GM18498 (cell line): ENCODE measurements around the gene HIVEP3.

Experiments
- ATAC-seq: cut with Tn5 transposase; IDR thresholded peaks from one replicate; pipeline ENCODE4 v1.9.1; 2021; ENCODE audit warnings: mild to moderate bottlenecking, moderate library complexity; ENCODE audit not compliant: unreplicated experiment

HIVEP3 gene

DNA sequence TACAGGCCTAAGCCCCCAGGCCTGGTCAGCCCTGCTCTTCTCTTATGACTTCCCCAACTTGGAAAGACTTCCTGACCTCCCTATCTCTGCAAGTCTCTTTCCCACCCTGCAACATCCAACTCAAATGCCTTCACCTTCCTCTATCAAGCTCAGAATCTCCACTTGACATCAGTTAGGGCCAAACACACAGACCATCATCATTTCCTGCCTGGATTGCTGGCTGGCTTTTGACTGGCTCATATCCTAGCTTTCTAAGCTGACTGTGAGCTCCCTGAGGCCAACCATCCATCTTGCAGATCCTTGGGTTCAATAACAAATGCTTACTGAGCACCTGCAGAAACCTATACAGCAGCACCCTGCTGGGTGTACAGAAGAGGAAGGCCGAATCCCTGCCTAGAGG lies 296.9 kb downstream of the HIVEP3 start:
- no peak for ATAC-seq

DNA sequence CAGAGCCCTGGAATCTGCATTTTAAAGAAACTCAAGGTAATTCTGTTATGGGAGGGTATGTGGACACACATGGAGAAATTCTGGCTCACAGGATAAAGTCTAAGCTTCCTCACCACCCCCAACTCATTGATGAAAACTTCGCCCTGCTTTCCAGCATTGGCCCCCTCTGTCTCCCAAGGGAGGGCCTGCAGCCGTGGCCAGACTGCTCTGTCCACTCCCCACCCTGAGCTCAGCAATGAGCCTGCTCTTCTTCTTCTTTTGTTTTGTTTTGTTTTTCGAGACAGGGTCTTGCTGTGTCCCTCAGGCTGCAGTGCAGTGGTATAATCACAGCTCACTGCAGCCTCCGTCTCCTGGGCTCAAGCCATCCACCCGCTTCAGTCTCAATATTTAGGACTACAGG lies 297.5 kb downstream of the HIVEP3 start:
- ATAC-seq: no peak

GRCh38 chr1:41620365-41621169 lies 298.2 kb downstream of the HIVEP3 start:
- no peak for ATAC-seq

- ATAC-seq: no peak
Measured at GRCh38 chr1:41619511-41620364, 299.0 kb downstream of the HIVEP3 start.

DNA sequence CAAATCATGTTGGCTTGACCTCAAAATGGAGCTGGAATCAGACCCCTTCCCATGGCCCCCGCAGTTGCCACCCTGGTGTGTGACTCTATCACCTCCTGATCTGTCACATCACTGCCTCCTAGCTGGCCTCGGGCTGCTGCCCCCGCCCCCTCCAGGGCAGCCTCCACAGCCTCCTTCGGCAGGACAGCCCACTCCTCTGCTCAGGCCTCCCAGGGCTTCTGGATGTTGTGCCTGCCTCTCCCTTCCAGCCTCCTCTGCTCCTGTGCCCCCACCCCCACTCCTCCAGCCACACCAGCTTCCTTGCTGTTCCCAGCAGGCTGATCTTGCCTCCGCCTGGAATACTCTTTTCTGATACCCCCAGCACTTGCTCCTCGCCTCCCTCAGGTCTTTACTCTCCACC lies 299.9 kb downstream of the HIVEP3 start:
- ATAC-seq: no peak

DNA sequence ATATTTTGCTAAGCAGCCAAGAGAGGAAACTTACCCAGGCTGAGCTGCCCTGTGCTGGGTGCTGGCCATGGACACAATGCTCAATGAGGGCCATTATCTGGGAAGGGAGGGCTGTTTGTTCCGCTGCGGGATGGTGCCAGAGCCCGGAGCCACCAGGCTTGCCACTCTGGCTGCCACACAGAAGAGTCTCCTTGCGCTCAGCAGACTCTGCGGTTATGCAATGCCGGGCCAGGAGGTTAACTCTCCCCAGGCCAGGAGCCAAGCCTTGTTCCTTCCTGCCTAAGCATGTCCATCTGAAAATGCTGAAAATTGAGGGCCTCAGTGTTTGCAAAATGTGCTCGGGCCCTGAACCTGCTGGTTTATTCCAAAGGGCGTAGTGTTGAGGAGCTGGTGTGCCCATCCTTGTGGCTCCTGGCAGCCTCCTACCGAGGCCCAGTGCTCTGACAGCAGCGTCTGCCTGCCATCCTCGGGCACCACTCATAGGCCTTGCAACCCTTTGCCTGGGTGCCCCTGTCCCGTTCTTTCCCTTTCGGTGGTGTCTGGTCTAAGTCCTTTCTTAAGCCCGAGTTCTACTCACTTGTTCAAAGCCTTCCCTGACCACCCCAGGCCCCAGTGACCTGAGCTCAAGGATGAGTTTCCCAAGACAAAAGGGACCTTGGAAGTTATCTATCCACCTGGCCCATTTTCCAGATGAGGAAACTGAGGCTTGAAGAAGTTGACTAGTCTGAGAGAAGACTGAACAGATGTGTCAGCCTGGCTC lies 300.5 kb downstream of the HIVEP3 start:
- no peak for ATAC-seq

DNA sequence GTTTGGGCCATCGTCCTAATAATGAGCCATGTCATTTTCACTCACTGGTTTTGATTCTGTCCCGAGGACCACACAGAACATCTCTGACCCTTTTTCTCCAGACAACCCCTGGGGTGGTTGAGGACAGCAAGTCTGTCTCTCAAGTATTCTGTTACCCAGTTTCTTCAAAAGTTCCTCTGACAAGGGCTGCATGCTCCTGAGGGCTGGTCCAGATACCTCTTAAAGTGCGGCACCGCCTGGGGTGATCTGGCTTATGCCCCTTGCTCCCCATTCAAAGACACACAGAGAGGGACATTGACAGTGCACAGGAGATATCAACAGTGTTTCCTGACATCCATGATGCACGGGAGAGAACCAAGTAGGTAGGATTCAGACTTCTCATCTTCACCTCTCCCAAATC lies 301.4 kb downstream of the HIVEP3 start:
- no peak for ATAC-seq

DNA sequence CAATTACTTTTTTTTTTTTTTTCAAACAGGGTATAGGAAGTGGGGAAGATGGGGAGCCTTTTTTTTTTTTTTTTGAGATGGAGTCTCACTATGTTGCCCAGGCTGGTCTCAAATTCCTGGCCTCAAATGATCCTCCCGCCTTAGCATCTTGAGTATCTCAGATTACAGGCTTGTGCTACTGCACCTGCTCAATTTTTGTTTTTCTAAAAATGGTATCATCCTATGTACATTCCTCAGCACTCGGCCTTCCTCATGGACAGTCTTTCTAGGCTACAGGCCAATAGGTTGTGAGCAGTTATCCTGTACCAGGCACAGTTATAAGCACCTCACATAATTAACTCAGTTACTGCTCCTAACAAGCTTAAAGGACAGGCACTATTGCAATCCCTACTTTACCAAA lies 302.2 kb downstream of the HIVEP3 start:
- ATAC-seq: no peak

DNA sequence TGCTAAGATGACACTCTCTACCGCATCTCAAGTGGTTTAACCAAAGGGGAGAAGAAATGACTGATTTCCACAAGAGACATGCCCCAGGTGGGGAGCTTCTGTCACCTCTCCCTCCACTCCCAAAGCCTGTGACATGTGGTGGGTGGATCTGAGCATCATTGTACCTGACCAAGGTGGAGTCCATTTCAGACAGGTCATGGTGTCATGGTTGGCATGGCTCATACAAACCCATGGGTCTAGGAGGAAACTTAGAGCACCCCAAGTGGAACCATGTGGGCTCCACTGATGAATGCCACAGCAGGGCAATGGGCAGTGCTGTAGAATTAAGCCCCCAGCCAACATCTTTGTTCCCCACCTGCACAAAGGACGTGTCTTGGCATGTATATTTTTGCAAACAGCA lies 302.7 kb downstream of the HIVEP3 start:
- ATAC-seq: no peak

DNA sequence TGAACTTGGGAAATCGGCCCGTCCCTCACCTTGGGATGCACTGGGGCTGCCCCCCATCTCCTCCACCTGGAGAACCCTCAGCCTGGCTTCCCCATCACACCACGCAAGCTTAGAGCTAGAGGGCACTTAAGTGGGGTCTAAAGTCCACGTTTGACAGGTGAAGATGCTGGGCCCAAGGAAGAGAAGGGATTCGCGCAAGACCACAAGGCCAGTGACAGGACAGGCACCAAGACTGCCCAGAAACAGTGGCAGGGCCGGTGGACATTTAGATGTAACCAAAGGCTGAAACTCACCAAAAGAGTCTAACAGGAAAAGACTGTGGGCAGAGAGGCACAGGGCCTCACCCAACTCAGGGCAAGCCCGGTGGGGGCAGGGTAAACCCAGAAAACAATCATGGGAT lies 303.4 kb downstream of the HIVEP3 start:
- no peak for ATAC-seq

GRCh38 chr1:41614818-41615217 lies 303.9 kb downstream of the HIVEP3 start:
- ATAC-seq: no peak

GRCh38 chr1:41613689-41614574 lies 304.8 kb downstream of the HIVEP3 start:
- no peak for ATAC-seq

DNA sequence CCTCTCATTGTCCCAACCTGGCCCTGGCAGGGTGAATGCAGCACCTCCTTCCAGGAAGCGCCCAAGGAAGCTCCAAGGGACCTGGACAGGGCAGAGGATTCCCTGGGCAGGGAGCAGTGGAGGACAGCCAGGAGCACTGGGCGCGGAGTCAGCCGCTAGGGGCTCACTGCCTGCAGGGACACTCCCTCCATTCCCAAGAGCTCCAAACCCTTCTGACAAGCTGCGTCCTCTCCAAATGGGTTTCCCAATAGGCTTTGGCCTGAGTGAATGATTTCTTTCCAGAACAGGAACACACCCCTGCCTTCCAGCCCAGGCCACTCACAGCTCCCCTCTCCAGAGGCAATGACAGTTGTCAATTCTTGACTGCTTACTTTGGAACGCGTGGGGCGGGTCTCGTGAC lies 305.8 kb downstream of the HIVEP3 start:
- ATAC-seq: no peak

DNA sequence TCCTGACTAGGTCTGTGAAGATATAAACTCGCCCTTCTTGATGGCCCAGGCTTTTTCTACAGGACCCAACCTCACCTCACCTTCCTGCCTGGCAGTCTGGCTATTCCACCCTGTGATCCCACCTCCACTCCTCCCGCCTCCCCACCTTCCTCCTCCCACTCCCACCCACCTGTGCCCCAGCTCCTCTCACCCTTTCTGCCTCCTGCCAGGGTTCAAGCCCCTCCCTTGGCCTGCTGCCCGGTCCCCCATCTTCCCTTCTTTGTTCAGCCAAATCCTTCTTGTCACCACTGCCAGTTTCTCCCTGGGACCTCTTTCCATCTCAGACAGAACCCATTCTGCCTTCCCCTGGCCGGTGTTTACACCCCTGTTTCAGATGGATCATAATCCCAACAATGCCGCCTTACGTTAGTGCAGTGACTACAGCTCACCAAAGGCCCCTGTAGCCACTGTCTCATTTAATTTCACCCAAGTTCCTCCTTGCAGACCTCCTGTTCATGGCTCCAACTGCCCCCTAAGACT lies 306.7 kb downstream of the HIVEP3 start:
- ATAC-seq: no peak

DNA sequence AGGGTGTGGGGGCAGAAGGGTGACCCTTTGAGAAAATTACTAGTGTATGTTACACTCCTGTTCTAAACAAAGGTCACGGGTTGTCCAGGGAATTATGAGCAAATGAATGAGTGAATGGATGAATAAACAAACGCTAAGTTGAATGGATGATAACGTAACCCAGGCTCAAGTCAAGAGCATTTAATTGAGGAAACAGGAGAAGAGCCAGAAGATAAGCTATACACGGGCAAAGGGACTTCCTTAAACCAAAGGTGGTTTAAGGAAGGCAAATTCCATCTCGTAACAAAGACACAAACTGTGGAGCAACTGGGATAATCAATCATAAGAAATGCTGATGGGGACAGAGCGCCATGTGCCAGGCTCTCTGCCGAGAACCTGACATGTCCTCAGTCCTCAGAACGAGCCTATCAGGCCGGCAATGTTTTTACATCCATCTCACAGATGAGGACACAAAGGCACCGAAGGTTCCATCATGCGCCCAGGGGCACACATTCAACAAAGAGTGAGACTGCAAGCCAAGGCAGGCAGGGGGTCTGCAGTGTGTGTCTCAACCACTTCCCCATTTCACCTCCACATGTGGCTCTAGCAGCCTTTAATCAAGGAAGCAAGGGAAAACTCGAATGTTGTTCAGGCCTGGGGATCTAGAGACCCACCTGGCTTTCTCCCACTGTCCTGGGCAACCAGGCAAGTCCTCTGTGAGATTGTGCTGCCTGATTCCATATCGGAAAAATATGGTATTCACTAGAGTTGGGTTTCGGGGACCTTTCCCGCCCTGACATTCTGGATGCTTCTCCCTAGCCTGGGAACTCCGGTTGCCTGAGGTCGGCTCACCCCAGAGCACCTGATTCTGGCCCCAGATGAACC lies 307.4 kb downstream of the HIVEP3 start:
- ATAC-seq: no peak

DNA sequence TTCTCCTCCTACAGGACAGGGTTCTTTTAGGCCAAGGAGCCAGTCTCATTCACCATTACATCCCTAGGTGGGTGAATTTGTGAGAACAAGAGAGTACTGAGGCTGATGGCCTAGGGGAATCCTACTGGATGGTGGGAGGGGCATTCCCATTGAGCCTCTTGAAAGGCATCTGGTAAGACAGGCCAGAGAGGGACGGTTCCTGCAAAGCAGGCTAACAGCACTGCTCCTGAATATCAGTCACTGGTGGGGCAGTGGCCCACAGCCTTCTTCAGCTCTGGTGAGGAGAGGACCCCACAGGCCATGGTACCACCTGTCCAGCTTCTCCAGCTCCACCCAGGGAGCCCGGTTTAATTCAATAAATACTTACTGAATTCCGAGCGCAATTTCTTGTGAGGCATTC lies 308.4 kb downstream of the HIVEP3 start:
- no peak for ATAC-seq

- ATAC-seq: no peak
Measured at GRCh38 chr1:41609166-41609883, 309.4 kb downstream of the HIVEP3 start.

DNA sequence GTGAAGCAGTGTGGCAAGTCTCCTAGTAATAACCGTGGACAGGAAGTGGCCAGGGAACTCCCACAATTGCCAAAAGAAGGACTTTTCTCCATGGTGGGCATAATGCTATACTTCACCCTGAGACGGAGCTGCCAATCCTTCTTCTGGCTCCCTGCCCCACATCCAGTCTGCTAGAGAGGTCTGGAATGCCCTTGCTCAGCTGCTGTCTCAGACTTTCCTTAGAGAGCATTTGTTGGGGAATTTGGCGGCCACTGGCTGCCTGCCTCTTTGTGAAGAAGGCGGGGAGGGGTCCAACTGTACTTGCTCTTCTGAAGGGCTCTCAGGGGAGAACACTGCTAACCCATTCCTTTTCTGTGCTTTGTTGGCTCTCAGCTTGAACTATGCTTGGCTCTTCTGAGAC lies 310.5 kb downstream of the HIVEP3 start:
- no peak for ATAC-seq

DNA sequence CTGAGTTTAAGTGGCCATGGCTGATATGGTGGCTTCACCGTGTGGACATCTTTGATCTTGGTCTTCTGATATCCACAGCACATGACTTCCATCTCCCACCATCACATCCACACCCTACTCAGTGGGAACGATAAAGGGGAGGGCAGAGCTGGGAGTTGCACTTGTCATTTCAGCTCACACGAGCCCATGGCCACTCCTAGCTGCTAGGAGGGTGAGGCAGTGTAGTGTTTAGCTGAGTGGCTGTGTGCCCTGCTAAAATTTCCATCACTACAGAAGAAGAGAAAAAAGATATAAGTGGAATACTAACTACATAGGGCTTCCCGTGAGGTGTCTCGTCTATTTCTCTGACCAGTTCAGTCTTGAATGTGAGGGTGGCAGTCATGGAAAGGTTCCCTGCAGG lies 310.9 kb downstream of the HIVEP3 start:
- no peak for ATAC-seq
